NT2/D1 (cell line): ENCODE results near the gene PLXNB2.

Experiments
- SUZ12 ChIP-seq: IDR thresholded peaks from 2 replicates; pipeline ENCODE4 v1.6.1; 2011; ENCODE audit not compliant: insufficient read length, insufficient read depth; ENCODE audit errors: extremely low read depth
- YY1 ChIP-seq: IDR thresholded peaks from 2 replicates; pipeline ENCODE4 v1.6.1; 2011; ENCODE audit not compliant: insufficient read length, insufficient read depth
- ZNF274 ChIP-seq: IDR thresholded peaks from 2 replicates; pipeline ENCODE4 v1.6.1; 2011; ENCODE audit warnings: mild to moderate bottlenecking, low read depth, low read length

DNA sequence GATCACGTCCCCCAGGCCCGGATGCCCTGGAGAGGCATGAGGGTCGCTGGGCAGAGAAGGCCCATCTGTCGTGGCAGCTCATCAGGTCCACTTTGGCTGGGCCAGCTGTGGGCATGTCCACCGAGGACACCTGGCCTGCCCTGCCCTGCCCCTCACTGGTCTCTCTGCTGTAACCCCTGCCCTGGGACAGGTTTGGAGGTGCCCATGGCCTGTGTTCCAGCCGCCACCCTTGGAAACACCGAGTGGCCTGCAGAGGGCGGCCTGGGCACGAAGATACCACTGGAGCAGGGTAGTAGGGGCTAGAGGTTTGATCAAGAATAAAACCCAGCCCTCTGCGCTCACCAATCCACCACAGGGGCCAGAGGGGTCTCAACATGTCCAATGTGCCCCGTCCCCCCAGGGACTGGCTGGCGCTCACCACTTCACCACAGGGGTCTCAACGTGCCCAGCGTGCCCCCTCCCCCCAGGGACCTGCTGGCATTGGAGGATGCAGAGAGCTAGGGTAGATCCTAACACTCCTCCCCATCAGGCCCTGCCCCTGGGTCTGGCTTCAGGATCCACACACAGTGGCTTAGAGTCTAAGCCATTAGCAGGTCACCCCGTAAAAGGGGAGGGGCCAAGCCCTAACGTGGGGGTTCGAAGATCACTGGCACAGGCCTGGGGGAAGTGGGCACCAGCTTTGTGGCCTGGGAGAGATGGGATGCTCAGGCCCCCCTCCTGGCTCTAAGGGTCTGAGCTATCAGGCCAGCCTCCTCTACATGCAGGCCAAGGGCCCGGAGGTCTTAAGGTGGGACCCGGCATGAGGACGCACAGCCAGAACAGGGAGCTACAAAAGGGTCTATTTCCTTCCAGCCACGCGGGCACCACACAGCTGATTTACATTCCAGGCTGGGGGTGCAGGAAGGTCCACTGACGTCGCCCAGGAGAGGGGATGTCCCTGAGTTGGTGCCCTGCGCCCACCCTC is 55.1 kb downstream of the PLXNB2 start:
- TF ChIP-seq SUZ12: no peak
- TF ChIP-seq YY1: no peak
- TF ChIP-seq ZNF274: no peak
